Measurements from ENCODE around the gene KIFAP3.

DNA sequence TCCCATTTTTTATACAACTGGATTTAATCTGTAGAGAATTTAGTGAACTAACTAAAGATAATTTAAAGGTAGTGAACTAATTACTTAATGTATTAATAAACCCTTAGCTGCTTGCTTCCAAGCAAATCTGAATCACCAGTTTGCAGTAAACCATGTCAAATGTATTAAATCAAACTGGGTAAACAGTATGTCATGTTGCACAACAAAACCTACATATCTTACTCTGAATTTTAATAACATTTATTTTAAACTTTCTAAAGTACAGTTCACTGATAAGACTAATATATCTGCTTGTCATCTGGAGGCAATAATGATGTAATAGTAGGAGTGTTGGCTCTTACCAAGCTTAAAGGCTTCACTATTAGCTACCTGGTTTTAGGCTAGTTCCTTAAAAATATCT is 128.3 kb downstream of the KIFAP3 start:
- TF ChIP-seq, protein P1, sequence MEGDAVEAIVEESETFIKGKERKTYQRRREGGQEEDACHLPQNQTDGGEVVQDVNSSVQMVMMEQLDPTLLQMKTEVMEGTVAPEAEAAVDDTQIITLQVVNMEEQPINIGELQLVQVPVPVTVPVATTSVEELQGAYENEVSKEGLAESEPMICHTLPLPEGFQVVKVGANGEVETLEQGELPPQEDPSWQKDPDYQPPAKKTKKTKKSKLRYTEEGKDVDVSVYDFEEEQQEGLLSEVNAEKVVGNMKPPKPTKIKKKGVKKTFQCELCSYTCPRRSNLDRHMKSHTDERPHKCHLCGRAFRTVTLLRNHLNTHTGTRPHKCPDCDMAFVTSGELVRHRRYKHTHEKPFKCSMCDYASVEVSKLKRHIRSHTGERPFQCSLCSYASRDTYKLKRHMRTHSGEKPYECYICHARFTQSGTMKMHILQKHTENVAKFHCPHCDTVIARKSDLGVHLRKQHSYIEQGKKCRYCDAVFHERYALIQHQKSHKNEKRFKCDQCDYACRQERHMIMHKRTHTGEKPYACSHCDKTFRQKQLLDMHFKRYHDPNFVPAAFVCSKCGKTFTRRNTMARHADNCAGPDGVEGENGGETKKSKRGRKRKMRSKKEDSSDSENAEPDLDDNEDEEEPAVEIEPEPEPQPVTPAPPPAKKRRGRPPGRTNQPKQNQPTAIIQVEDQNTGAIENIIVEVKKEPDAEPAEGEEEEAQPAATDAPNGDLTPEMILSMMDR (IDR thresholded peaks at IDR 0.05), result no peak
- TF ChIP-seq POLR2A (IDR thresholded peaks at IDR 0.05), result no peak
- TF ChIP-seq POLR2AphosphoS5 (IDR thresholded peaks at IDR 0.05), result no peak
